HL-60 (cell line): Measurements from ENCODE around the gene SEPTIN2.
"Not testable (repeated sequence)": the region's sequence is repeated elsewhere in the genome, so short reads cannot be mapped to it uniquely, and the experiment has no call there.

Experiments used
- DNase-seq, 2 experiments: peaks; one replicate each; pipeline ENCODE4 v3.0.0-alpha.2; 2010 to 2020; ENCODE audit warnings: low read depth in 1 of 2, low spot score in 1 of 2
- H3K27ac ChIP-seq: fragments of 250-450 bp; sonication (Bioruptor Pico); replicated peaks from 2 replicates; pipeline ENCODE4 v1.5.1; 2020; ENCODE audit warnings: mild to moderate bottlenecking, moderate library complexity
- H3K27me3 ChIP-seq: fragments of 250-450 bp; sonication (Bioruptor Pico); 2 replicates; pipeline ENCODE4 v1.5.1; 2021; ENCODE audit warnings: mild to moderate bottlenecking, moderate library complexity; ENCODE audit not compliant: insufficient read depth, poor library complexity, severe bottlenecking
- H3K4me3 ChIP-seq: replicated peaks from 2 replicates; pipeline ENCODE4 v1.5.1; 2011; ENCODE audit warnings: mild to moderate bottlenecking, control low read depth, low read length; ENCODE audit not compliant: insufficient read depth
- GABPA ChIP-seq: IDR thresholded peaks from 2 replicates; pipeline ENCODE4 v1.6.1; 2012; ENCODE audit warnings: low read depth
- POLR2AphosphoS5 ChIP-seq: IDR thresholded peaks from 2 replicates; pipeline ENCODE4 v1.6.1; 2012; ENCODE audit warnings: low read depth
- SPI1 ChIP-seq: IDR thresholded peaks from 2 replicates; pipeline ENCODE4 v1.6.1; 2012; ENCODE audit warnings: low read depth, mild to moderate bottlenecking, borderline replicate concordance
- TF ChIP-seq, protein P1 (sequence below): IDR thresholded peaks from one replicate; pipeline ENCODE4 v1.5.1; 2011; ENCODE audit warnings: low read length, control low read depth, inconsistent platforms; ENCODE audit not compliant: insufficient read depth
- TF ChIP-seq, protein P2 (sequence below): IDR thresholded peaks from 2 replicates; pipeline ENCODE4 v1.6.1; 2012; ENCODE audit warnings: low read depth; ENCODE audit not compliant: insufficient replicate concordance

The SEPTIN2 gene

DNA sequence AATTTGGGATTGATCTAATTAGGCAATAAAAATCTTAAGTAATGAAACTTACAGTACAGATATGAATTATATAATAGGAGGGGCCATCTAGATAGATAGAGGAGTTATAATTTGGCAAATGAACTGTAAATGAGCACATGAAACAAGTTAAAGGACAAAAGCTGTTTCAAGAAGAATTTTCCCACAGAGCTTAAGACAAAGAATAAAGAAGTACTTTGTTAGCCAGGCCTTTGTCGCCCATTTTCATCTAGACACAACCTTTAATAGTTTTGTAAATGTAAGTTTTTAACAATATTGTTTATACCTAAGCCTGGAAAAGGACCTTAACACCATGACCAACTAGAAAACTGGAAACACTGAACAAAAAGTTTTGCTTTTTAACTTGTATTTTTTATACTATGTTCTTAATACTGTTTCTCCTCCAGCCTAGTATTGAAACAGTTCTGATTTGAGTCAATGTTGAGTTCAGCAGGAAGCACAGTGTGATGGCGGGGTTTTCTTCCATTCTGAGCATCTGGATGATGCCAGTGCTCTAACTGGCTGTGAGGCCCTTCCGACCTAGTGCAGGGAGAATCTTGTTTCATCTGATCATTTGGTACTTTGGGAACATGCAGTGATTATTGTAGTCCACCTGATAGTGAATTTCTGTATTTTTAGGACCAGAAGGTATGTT is 77.9 kb downstream of the SEPTIN2 start:
- DNase-seq, result no peak
- Histone ChIP-seq H3K4me3 (no peak overlapping the region), H3K27ac (no peak overlapping the region), H3K27me3 (no peaks in the 10 kb centered on the region)
- TF ChIP-seq, protein P1, sequence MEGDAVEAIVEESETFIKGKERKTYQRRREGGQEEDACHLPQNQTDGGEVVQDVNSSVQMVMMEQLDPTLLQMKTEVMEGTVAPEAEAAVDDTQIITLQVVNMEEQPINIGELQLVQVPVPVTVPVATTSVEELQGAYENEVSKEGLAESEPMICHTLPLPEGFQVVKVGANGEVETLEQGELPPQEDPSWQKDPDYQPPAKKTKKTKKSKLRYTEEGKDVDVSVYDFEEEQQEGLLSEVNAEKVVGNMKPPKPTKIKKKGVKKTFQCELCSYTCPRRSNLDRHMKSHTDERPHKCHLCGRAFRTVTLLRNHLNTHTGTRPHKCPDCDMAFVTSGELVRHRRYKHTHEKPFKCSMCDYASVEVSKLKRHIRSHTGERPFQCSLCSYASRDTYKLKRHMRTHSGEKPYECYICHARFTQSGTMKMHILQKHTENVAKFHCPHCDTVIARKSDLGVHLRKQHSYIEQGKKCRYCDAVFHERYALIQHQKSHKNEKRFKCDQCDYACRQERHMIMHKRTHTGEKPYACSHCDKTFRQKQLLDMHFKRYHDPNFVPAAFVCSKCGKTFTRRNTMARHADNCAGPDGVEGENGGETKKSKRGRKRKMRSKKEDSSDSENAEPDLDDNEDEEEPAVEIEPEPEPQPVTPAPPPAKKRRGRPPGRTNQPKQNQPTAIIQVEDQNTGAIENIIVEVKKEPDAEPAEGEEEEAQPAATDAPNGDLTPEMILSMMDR, result no peak
- TF ChIP-seq POLR2AphosphoS5 (no peak), GABPA (no peak), SPI1 (no peak)
- TF ChIP-seq, protein P2, sequence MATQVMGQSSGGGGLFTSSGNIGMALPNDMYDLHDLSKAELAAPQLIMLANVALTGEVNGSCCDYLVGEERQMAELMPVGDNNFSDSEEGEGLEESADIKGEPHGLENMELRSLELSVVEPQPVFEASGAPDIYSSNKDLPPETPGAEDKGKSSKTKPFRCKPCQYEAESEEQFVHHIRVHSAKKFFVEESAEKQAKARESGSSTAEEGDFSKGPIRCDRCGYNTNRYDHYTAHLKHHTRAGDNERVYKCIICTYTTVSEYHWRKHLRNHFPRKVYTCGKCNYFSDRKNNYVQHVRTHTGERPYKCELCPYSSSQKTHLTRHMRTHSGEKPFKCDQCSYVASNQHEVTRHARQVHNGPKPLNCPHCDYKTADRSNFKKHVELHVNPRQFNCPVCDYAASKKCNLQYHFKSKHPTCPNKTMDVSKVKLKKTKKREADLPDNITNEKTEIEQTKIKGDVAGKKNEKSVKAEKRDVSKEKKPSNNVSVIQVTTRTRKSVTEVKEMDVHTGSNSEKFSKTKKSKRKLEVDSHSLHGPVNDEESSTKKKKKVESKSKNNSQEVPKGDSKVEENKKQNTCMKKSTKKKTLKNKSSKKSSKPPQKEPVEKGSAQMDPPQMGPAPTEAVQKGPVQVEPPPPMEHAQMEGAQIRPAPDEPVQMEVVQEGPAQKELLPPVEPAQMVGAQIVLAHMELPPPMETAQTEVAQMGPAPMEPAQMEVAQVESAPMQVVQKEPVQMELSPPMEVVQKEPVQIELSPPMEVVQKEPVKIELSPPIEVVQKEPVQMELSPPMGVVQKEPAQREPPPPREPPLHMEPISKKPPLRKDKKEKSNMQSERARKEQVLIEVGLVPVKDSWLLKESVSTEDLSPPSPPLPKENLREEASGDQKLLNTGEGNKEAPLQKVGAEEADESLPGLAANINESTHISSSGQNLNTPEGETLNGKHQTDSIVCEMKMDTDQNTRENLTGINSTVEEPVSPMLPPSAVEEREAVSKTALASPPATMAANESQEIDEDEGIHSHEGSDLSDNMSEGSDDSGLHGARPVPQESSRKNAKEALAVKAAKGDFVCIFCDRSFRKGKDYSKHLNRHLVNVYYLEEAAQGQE, result no peak

DNA sequence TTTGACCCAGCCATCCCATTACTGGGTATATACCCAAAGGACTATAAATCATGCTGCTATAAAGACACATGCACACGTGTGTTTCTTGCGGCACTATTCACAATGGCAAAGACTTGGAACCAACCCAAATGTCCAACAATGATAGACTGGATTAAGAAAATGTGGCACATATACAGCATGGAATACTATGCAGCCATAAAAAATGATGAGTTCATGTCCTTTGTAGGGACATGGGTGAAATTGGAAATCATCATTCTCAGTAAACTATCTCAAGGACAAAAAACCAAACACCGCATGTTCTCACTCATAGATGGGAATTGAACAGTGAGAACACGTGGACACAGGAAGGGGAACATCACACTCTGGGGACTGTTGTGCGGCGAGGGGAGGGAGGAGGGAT is 81.1 kb downstream of the SEPTIN2 start:
- DNase-seq, H3K4me3 ChIP-seq, H3K27me3 ChIP-seq, H3K27ac ChIP-seq: not testable (repeated sequence)

DNA sequence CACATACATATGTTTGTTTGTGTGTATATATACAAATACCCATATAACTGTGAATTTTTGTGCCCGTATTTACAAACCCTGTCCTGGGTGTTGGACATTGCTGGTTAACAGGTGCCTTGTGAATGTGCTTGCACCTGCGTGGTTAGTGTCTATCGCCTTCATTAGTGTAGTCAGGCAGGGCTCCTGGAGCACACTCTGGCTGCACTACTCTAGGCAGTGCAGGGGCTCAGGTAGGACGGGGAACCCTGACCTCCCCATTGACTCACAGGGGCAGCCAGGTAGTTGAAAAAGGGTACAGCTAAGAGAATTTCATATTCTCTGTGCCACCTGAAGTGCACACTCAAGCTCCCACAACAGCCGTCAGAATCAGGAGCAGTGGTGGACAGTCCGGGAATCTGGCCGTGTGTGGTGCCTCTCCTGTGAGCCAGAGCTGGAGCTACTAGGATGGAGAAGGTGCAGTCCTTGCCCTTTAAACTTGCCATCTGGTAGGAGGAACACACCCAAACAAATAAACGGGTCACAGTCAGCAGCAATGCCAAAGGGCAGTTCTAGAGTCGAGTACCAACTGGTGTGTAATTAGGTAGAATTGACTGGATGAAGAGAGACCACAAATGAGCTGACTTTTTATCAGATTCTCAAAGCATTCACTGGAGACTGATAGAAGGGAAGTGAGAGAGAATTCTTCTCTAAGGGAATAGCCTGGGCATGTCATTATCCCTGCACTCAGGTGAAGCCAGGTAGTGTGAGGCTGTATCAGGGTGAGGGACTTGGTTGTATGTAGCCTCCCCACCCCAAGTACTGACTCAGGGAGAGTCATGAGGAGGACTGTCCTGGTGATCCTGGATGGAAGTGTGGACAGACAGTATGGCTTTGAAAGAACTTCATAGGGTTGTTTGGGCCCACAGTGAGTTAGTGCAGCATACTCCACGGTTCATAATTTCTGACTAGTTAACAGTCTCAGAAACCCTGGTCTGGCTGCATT is 84.5 kb downstream of the SEPTIN2 start:
- H3K4me3 ChIP-seq, result no peak overlapping the region
- TF ChIP-seq, protein P1, result no peak
- TF ChIP-seq POLR2AphosphoS5 (no peak), SPI1 (no peak), GABPA (no peak)
- TF ChIP-seq, protein P2, result no peak
- no peak for DNase-seq
- no peaks in the 10 kb centered on the region for H3K27me3 ChIP-seq
- no peak overlapping the region for H3K27ac ChIP-seq
